GM19463 (cell line): Measurements from ENCODE around the gene DISP2.

Experiments used
- ATAC-seq: cut with Tn5 transposase; IDR thresholded peaks from one replicate; pipeline ENCODE4 v1.9.1; 2021; ENCODE audit warnings: mild to moderate bottlenecking, moderate library complexity; ENCODE audit not compliant: unreplicated experiment

DISP2 gene

GRCh38 chr15:40328176-40328575, 29.8 kb upstream of the DISP2 start:
- no peak for ATAC-seq

GRCh38 chr15:40328751-40329150, 29.3 kb upstream of the DISP2 start:
- ATAC-seq, result no peak

- no peak for ATAC-seq
Observed at GRCh38 chr15:40329804-40330203, 28.2 kb upstream of the DISP2 start.

GRCh38 chr15:40330368-40330836, 27.6 kb upstream of the DISP2 start:
- no peak for ATAC-seq

GRCh38 chr15:40331026-40331425, 27.0 kb upstream of the DISP2 start:
- no peak for ATAC-seq

- ATAC-seq, result no peak
Observed at GRCh38 chr15:40331637-40332036, 26.4 kb upstream of the DISP2 start.

GRCh38 chr15:40332113-40332781, 25.8 kb upstream of the DISP2 start:
- ATAC-seq, result no peak

- no peak for ATAC-seq
Observed at GRCh38 chr15:40333922-40334492, 24.0 kb upstream of the DISP2 start.

GRCh38 chr15:40334541-40334940, 23.5 kb upstream of the DISP2 start:
- ATAC-seq, result no peak

- ATAC-seq, result no peak
Observed at GRCh38 chr15:40334941-40335795, 22.9 kb upstream of the DISP2 start.

- no peak for ATAC-seq
Observed at GRCh38 chr15:40335938-40336743, 21.9 kb upstream of the DISP2 start.

GRCh38 chr15:40336744-40337122, 21.3 kb upstream of the DISP2 start:
- no peak for ATAC-seq

- no peak for ATAC-seq
Observed at GRCh38 chr15:40337597-40337996, 20.4 kb upstream of the DISP2 start.

GRCh38 chr15:40338041-40338657, 19.9 kb upstream of the DISP2 start:
- peak; percentile 89 for ATAC-seq

GRCh38 chr15:40338921-40339620, 18.9 kb upstream of the DISP2 start:
- ATAC-seq, result no peak

GRCh38 chr15:40339621-40339945, 18.4 kb upstream of the DISP2 start:
- ATAC-seq, result no peak

GRCh38 chr15:40340038-40340739, 17.8 kb upstream of the DISP2 start:
- ATAC-seq, result no peak

- no peak for ATAC-seq
Observed at GRCh38 chr15:40340740-40341400, 17.1 kb upstream of the DISP2 start, which contains the start of gene CCDC9B. Gene CCDC9B (minus strand): TSS chr15:40340939. CDS start chr15:40340819, 120 bp downstream.
